EH (cell line): ENCODE results near the gene ABLIM3.
"Not testable (repeated sequence)": the region's sequence is repeated elsewhere in the genome, so short reads cannot be mapped to it uniquely, and the experiment has no call there.

ENCODE experiments used
- DNase-seq: peaks from one replicate; pipeline ENCODE4 v3.0.0-alpha.2; 2015; ENCODE audit warnings: low read depth

ABLIM3 gene

DNA sequence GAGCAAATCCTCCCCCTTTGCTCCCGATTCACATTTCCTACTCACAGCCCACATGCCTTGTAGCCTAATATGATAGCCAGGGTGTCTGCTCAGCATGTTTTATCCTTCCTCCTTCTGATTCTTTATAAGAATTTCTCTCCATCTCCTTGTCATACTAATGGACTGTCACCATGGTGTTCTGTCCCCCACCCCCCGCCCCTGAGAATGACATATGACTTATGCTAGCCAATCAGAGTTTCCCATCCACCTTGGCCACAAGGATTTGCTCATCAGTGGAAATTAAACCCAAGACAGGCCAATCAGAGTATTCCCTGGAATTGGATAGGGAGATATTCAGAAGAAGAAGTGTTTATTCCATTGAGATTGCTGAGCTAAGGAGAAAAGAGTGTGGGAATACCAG, 16.0 kb downstream of the ABLIM3 start:
- no peak for DNase-seq

DNA sequence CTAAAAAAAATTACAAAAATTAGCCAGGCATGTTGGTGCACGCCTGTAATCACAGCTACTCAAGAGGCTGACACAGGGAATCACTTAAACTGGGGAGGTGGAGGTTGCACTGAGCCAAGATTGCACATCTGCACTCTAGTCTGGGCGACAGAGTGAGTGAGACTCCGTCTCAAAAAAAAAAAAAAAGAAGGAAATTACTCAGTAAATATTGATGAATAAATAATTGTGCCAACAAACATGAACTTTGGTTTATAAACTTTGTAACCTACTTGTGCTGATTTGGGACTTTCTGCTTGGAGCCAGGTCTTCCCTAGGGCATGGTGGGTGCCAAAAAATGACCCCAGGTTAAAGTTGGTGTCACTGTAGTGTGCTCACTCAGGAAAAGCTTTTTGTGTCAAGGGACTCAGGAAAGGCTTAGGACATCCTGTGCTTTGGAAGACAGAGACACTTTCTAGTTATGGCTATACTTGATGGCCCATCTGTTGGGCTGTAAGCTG, 19.0 kb downstream of the ABLIM3 start:
- DNase-seq: no peak

DNA sequence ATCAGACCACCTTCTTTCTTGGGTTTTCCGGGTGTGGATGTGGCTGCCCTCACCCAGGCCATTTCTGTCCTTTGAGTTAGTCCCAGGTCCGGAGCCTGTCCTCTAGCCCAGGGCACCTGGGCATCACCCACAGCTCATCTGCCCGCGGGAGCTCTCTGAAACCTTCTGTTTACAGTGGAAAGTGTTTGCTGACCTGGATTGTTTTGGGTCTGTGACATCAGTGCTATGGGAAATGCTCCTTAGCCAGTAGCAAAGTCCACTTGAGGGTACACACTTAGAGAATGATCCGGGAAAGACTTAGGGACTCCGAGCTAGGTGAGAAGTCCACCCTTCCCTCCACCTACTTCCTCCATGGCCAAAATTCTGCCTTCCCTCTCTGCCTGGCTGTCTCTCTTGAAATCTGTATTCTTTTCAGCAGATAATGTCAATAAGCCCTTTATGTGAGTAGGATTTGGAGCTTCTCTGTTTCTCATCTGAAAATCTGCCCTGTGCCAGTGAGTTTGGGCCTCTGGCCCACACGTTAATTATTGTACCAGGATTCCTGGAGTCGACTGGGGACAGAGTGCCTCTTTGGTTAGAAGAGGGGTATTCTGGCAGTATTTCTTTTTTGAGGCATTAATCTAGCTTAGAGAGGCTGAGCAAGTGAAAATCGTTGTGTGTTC, 19.9 kb downstream of the ABLIM3 start:
- no peak for DNase-seq

DNA sequence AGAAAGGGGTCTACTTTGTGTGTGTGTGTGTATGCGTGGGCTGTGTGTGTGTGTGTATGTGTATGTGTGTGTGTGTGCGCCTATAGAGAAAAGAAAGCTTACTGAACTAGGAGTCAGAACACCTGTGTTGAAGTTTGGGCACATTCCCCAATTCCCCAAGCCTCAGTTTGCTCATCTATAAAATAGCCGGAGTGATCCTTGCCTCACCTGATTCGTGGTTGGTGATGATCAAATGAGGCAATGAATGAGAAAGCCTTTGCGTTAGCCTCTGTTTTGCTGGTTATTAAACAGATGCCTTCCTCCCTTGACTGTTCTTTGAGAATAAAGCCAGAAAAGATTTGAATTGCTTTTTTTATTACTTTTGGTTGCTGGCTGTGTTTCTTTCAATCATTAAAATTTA, 20.6 kb downstream of the ABLIM3 start:
- no peak for DNase-seq

DNA sequence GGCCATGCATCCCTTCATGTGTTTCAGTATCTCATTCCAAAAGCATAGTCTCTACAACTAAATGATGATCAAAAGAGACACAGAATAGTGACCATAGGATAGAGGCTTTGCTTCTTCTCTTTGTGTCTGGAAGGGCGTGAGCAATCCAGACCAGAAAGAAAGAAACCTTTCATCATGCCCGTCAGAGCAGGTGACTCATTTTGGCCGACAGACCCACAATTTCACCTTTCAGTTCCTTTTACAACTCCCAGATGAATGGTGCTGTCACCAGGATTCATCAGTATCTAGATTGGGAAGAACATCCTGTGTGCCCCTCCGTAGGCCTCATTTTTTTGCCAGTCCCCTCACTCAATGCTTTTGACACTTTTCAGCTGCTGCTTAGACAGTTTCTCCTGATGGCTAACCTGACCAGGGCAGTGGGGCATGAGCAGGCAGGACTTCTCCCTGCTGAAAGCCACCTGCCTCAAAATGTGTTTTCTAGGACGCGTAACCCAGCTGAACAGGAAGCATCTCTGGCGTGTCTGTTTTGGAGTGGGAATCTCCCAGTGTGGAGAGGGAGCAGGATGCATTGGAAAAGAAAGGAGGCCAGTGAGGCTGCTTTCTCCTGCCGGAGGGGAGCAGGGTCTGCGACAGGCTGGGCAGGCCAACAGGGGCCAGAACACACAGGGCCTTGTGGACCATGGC, 21.2 kb downstream of the ABLIM3 start:
- no peak for DNase-seq

DNA sequence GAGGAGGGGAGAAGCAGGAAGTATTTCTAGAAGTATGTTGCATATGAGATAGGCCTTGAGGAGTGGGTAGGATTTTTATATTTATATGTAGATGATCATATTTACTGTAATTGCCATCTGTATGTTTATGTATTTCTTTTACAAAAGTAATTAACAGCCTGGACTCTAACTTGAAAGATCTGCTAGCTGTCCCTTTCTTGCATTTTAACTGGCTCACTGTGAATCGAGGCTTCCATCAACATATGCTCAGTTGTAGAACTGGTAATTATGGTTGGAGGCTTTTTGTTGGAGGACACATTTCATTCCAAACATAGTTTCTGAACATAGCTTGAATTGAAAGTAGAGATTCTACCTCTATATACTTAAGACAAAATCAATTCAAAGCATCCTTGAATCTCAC, 23.4 kb downstream of the ABLIM3 start:
- DNase-seq: no peak

DNA sequence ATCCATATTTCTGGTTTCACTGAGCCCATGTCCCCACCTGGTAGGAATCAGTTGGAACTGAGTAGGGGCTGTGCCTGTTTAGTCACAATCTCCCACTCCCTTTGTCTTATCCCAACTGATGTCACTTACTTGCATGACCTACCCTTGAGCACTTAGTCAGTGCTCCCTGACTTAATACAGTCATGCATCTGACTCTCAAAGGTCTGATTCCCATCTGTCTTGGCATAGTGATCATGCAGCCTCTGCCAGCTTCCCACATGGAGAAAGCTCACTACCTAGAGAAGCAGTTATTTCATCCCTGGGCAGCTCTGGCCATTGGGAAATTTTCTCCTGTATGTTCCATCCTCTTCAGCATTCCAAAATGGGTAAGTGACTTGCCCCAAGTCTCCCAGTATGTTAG, 24.8 kb downstream of the ABLIM3 start:
- peak; percentile 47 for DNase-seq

DNA sequence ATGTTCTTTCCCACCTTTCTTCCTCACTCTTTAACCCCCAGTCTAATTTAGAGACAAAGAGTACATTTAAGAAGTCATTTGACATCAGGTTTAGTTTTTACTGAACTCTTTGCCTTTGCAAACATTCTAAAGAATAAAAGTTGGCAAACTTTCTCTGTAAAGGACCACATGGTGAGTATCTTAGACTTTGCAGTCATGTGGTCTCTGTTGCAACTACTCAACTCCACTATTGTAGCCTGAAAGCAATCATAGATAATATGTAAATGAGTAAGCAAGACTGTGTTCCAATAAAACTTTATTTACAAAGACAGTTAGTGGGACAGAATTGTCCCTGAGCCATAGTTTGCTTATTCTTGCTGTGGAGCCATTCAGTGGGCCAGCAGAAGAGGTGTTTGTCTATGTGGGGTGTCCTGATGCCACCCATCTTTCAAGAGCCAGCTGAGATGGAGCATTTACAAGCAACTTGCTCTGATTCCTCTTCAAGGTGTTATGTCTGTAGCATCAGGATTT, 25.4 kb downstream of the ABLIM3 start:
- no peak for DNase-seq

DNA sequence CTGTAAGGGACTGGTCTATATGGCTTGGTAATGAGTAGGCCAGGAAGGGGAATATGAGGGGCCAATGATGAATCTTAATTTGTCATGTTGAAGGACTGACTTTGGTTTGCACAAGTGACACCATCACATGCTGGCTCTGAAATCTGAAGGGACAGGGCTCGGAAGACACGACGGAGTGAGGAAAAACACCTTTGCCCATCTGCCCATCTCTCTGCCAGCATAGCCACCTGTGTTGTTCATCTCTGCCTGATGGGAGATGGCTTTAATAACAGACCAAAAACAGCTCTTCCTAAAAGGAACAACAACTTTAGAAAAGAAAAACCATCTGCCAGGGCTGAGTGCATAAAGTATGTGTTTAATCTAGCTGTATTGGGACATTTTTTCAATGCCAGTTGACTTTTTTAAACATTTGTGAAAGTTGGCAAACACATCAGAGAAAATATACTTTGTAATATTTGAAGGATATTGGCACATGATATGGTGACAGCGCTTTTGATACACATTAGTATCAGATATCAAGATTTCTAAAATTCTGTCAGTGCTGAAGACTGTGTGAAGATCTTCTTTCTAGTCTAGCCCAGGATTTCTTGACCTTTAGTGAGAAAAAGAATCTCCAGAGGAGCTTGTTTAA, 27.1 kb downstream of the ABLIM3 start:
- no peak for DNase-seq

DNA sequence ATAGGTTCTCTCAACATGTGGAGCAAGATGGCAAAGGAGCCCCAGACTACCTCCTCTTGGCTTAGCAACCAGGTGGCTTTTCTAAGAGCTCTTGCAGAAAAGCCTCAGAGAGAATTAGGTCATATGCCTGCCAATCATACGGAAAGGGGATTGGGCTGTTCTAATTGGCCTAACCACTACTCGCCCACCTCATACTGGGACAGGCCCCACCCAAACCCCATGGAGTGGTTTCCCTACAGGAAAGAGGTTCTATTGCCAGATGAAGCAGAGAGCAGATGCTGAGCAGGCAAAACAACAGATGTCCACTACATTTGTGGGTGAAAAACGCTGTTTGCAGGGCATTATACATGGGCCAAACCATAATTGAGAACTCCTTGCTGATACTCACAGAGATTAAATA, 29.0 kb downstream of the ABLIM3 start:
- no peak for DNase-seq

DNA sequence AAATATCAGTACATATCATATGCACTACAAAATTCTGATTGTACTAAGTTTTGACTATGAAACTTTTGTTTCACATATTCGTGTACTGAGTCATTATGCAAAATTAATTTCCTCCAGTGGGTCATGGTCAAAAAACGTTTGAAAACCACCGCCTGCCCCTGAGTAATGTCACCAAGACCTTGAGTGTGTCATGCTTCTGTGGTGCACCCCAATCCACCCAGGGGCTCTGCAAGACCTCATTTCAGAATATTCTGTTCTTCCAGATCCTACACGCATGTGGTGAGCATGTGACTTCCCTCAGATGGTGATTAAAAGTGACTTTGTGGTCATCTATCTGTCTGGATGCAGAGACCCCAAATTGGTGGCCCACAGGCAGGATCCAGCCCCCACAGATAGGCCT, 31.0 kb downstream of the ABLIM3 start:
- DNase-seq: peak; percentile 92

DNA sequence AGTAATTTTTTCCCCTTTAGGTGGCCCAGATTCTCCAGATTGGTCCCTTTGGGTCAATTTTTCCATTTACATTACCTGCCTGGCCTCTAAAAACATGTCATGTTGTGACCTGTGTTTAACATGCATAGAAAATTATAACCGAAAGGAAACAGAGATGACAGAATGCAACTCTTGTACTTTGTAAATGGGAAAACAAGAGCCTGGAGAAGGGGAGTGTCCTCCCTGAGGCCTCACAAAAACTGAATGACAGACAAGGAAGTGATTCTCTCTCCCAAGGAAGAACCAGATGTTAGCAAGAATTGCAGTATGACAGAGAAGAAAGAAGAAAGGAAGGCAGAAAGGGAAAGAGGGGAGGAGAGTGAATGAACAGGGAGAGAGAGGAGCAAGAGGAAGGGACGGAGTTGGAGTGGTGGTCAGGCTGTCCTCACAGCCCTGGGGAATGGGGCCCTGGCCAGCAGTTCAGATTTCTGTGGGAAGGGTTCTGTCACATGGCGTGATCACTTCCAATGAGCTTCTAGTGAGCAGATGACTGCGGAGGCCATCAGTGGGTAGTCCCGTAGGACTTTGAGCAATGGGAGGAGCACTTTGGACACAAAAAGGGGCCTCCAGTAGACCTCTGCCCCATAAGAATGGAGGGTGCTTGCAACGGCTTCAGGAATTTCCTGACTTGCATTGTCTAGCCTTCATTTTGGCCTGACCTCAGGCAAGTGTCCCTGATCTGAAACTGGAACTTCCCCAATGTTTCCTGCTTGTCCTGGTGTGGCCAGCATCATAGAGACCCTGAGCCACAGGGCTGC, 31.6 kb downstream of the ABLIM3 start:
- peak; percentile 53 for DNase-seq

DNA sequence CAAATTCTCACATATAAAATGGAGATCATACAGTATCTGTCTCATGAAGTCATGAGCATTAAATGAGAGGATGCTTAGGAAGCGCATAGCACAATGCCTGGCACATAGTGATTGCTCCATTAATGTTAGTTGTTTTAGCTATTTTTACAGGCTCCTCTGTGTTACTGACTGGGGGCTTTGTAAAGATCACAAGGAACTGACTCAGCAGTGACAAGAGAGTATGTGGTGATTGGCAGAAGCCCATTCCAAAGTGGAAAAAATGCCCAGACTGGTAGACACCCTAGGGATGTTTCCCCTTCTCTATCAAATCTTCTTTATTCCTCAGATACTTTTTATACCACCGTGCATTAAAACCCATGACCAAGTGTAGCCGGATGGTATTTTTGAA, 33.5 kb downstream of the ABLIM3 start:
- DNase-seq: peak; percentile 48

DNA sequence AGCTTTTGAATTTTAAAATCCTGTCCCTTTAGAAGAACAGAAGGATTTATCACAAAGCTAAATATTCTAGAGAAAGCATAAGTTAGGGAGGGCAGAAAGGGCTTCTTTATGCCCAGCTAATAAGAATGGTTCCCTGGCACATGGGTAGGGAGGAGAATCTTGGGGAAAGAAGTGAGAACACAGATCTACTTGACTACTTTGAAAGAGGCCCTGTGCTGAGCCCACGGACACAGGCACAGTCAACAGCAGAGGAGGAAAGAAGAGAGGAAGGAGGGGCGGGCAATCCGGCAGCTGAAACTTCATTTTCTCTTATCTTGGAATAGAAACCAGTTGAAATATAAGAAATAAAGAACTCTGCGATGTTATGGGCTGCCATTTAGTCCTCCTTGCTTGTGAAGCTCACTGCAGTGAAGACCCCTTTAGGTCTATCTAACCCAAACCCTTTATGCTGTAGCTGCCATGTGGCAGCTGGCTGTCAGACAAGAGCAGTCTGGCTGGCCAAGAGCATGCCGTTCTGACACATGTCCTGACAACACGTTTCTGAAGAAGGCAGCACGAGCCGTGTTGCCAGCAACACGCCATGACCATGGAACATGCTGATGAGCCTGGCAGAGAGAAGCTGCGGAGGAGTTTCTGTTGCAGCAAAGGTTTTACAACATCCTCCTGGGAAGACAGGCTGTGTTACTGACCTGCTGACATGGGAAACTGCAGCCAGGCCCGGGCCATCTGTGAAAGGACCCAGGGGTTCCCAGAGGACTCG, 34.2 kb downstream of the ABLIM3 start:
- no peak for DNase-seq

DNA sequence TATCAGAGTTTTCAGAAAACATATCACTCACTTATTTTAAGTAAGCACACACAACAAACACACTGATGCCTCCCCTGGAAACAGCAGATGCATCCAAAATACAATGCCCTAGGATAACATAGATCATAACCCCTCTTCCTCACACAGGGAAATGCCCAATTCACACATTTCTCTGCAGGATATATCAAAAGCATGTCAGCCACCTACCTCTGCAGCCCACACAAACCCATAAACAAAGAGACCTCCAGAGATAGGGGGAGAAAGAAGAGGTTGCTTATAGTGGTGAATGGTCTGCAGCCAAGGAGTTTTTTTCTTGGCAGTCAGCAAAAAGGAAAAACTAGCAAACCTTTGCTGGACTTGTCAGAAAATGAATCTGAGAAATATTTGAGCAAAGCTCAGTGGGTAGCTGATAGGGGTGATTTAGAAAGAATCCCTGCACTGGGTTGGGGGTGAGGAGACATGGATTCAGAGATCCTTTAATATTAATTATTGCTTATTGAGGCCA, 36.1 kb downstream of the ABLIM3 start:
- no peak for DNase-seq

DNA sequence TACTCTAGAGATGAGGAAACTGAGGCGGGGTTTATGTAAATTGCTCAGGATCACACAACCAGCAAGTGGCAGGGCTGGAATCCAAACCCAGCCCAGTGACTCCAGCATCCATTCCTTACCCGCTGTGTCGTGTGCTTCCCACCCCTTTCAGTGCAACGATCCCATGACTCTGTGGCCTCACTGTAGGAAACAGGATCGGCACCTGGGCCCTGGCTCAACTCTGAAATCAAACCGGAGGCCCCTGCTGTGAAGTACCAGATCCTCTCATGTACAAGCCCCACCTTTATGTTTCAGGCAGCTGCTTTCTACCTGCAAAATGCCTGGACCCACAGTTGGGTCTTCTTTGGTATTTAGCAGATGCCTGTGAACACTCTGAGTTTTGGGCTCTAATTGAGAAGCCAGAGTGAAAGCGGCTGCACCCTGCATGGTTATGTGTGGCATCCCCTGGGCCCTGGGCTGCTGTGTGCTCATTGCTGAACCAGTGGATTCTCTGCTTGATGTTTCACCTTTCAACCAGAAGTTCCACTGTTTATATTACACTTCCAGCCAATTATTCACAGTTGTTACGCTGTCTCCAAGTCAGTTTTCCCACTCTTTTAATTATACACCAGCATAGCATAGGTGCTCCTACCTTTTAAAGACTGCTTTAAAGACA, 36.7 kb downstream of the ABLIM3 start:
- no peak for DNase-seq

DNA sequence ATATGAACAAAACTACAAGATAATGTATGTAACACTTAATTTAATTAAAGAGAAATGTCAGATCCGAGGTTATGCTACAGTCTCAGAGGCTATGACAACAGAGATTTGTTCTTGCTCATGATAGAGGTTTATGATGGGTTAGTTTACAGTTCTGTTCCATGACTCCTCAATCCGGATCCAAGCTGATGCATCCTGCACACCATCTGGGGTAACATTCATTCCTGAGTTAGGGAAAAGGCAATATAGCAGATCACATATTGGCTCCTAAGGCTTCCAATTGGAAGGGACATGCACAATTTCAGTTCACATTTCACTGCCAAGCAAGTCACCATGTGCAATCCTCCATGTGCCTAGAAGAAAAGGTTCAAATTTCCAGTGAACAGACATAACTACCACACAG, 40.4 kb downstream of the ABLIM3 start:
- peak; percentile 11 for DNase-seq

DNA sequence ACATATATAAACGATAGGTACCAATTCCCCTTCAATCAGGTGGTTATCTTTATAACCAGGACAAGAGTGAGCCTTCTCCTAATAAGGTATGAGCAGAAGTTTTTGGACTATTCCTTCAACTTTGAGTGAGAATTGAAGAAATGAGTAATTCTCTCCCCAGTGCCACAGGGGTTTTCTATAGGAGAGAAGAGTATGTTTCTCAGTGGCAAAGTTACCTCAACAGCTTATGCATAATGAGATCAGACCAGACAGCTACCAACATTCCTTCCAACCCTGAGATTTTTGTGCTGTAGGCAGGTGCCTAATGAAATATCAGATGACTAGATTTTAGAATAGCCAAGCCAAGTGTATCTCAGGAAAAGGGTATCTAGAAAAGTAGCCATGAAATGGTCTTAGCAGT, 40.9 kb downstream of the ABLIM3 start:
- DNase-seq: no peak

DNA sequence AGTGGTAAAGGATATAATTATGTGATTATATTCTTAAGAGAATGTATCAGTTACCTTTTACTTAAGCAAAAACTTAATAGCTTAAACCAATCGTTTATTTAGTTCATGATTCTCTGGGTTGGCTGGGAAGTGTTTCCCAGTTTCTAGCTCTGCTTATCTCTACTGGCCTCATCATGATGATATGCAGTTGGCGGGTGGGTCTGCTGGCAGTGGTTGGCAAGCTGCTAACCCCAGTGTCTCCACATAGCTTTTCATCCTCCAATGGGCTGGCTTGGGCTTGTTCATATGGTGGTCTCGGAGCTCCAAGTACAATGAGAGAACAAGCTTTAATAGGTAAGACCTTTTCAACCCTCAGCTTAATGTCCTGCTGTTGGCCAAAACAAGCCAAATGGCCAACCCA, 43.8 kb downstream of the ABLIM3 start:
- no peak for DNase-seq

DNA sequence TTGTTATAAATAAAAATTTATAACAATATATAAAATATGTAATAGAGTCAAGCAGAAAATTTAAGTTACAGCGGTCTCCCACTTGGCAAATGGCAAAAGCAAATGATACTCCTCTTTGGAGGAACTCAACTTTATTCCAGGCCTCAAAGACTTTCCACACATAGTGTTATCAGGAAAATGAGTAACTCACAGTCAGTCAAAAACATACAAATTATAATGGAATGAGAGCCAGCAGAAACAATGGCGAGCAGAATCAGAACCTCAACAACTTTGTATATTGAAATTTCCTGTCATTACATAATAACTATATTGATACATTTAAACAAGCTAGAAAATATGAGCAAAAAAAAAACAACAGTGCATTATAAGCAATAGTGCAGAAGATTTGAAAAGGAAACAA, 45.2 kb downstream of the ABLIM3 start:
- DNase-seq: no peak

DNA sequence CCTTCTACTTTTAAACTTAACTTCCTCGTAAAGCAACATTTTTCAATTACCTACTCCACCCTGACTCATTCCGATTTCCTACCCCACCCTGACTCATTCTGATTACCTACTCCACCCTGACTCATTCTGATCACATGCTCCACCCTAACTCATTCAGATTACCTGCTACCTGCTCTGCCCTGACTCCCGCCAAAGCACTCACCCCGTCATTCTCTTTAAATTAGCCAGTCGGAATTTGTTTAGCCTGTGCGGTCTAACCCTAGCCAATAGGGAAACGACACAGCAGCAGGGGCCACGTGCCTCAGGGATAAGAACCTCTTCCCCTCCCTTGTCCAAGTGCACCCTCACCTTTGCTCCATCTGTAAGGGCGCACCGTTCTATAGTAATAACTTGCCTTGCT, 46.3 kb downstream of the ABLIM3 start:
- not testable (repeated sequence) for DNase-seq
